ENCODE measurements around the gene SAMSN1. TPM values are rescaled to one million over a fixed set of nuclear protein-coding genes. Genes with fewer than 3 reads are reported as not detected.

SAMSN1 gene
- polyA plus RNA-seq (ENCODE audit: insufficient read length in 4 of 4), result 1 to 10 TPM; 3.1 to 7.3 (median 5.2) TPM

DNA sequence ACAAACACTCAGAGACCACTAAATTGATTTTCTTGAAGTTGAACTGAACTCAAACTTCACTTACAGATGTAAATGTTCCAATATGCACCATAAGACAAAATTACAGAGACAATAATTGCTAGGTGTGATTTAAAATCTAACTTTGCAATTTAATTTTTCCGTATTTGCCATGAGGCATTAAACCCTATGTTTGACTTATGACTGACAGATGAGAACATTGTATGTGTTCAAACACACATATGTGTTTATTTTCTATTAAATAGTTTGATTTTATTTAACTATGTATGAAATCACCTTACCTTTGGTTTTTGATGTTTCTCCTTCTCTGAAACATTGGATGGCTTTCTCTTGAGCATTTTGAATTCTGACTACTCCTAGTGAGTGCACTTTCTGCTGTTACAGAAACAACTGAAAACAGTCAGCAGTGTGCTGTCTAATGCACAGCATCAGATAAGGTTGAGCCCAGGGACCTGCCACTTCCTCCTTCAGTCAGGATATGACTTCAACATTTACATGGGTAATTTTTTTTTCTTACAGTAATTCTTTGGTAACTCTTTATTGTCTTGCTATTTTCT lies at the start of gene SAMSN1:
SAMSN1 (minus strand) TSS at position 410 of the 575 bp plus-strand sequence; CDS start at position 356, 54 bp downstream.
- DNase-seq (ENCODE audit: low read depth in 4 of 4, low spot score in 3 of 4), result no peak

DNA sequence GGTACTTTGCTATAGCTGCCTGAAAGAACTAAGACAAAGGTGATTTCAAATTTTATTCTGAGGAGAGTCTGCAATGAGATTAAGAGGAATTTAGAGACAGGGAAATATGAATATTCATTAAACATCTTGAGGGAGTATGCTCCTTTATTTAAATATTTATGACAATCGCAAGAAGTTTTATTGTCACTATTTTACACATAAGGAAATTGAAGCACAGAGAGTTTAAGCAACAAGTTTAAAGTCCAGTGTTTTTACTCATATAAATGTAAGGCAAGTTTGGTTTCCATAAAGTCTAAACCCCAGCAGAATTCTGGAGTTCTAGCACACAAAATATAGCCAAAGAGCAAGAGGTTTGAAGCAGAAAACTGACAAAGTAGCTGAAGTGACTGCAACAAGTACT lies 49.3 kb upstream of the SAMSN1 start:
- DNase-seq (ENCODE audit: low read depth in 4 of 4, low spot score in 3 of 4), result no peak

DNA sequence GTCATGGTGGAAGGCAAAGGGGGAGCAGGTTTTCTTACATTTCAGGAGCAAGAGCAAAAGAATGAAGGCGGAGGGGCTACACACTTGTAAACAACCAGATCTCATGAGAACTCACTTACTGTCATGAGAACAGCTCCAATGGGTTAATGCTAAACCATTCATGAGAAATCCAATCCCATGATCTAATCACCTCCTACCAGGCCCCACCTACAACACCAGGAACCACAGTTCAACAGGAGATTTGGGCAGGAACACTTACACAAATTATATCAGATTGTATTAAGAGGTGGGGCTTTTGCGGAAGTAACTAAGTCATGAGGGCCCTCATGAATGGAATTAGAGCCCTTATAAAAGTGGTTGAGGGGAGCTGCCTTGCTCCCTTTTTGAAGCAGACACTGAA lies 48.9 kb upstream of the SAMSN1 start:
- no peak for DNase-seq (ENCODE audit: low read depth in 4 of 4, low spot score in 3 of 4)

DNA sequence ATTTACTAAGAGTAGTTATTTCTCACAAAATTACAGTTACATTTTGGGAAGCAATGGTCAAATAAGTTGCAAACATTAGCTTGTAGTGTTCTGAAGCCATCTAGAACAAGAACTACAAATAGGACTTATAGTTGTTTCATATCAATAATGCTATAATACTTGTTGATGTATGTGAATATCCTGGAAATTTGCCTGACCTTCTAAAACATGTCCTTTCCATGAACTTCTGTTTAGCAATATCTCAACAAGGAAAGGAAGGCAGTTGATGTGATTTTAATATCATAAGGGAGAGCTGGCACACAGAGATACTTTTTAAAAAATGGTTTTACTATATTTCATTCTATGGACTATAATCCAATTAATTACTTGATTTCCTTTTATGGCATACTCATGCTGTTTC lies 47.1 kb upstream of the SAMSN1 start:
- no peak for DNase-seq (ENCODE audit: low read depth in 4 of 4, low spot score in 3 of 4)

DNA sequence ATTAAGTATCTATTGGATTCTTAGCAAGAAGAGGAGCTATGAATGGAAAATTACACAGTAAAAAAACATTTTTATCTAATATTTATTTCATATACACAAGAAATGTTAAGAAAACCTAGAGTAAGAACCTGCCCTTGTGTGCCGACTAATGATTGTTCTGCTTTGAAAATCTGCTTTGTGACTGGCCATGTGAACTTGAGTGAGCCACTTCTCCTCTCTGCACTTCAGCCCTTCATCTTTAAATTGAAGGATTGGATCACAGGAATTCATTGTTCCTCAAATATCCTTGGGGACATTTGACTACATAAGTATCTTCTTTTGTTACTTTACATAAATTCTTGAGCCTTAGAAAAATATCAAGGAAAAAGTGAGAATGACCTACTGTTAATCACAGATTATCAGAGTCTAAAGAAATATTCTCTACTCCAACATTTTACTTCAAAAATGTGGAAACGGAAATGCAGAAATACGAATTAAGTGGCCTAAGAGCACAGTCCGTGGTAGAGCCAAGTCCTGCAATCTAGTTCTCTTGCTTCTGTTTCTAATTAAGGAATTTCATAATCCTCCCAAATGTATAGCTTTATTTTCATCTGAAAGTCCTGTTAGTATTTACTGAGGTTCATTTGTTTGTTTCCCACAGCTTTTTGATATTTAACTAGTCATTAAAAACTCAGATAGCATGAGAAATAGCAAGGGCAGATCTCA lies 46.3 kb upstream of the SAMSN1 start:
- DNase-seq (ENCODE audit: low read depth in 4 of 4, low spot score in 3 of 4), result no peak

DNA sequence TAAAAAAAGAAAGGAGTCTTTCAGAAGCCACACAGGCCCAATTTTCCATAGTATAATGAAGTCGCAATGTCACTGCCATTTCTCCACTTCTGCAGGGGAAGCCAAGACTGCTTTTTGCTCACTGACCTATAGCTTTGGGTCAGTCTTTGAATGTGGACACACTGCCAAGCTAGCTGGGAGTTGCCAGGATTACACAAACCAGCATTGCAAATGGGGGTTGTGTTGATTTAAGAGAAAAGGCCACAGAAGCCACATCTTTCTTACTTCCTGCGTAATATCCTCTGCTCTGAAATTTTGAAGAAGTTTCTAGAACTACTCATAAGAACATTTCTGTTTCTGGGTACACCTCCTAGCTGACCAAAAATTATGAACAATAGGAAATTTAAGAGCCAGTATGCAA lies 45.8 kb upstream of the SAMSN1 start:
- DNase-seq (ENCODE audit: low read depth in 4 of 4, low spot score in 3 of 4), result no peak

DNA sequence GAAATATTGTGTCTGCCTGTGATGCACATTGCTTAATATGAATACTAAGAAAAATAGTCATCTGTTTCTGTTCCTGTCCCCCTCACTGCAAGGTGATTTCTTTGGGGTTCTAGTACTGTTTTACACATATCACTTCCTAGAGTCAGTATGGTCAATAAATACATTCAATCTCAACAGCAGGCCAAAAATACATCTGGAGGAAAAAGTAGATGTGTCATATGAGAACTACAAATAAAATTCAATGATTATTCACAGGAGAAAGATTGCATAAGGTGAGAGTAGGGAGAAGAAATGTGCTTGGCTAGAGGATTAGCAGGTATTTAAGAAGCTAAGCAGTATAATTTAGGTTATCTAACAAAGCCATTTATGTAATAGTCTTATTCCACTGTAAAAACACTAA lies 45.3 kb upstream of the SAMSN1 start:
- no peak for DNase-seq (ENCODE audit: low read depth in 4 of 4, low spot score in 3 of 4)

DNA sequence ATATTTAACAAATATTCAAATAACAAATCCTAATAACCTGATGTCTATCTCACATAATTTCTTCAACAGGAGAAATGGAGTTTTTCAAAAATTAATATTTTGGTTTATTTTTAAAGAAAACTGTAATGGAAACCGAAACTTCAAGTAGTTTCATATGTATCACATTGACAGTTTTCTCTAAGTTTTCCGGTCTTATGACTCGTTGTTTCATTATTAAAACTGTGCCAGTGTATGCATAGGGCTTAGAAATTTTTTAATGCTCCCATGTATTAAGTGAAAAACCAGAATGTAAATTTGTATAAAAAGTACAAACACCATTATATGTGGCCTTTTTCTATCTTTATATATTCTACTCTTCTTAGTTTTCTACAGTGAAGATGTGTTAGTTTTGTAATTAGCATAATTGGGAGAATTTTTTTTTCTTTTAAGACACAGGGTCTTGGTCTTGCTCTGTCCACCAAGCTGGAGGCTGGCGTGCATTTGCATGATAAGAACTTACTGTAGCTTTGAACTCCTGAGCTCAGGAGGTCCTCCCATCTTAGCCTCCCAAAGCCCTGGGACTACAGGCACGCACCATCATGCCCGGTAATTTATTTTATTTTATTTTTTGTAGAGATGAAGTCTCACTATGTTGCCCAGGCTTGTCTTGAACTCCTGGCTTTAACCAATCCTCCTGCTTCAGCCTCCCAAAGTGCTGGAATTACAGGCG lies 43.9 kb upstream of the SAMSN1 start:
- DNase-seq (ENCODE audit: low read depth in 4 of 4, low spot score in 3 of 4), result no peak

DNA sequence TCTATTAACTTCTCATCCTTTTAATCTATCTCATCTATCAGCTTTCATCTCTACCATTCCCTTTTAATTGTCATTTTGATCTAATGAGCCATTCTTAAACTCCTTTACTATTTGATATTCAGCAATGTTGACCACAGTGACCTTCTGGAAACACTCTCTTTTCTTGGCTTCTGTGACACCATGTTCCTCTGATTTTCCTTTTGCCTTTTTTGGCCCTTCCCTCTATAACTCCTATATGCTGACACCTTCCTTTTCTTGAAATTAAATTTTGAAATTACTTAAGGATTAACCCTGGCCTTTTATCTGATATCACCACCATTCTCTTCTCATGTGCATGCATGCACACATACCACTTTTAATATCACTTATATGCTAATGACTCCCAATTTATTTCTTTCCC lies 41.2 kb upstream of the SAMSN1 start:
- no peak for DNase-seq (ENCODE audit: low read depth in 4 of 4, low spot score in 3 of 4)

DNA sequence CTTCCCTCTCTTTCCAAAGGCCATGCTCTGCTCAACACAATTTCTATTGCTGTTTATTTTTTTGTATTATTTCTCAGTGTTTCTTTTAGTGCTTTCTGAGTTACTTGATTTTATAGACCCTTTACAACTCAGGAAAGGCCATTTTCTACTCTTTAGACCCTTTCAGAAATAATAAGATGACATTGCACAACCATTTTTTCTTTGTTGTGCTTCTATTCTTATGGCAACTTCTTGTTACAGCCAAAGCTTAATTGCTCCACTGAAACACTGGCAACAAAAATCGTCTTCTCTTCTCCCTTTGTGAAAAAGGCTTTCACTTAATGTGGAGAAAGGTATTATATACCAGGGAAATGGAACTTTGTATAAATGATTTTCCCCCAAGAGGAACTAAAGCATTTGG lies 39.0 kb upstream of the SAMSN1 start:
- DNase-seq (ENCODE audit: low read depth in 4 of 4, low spot score in 3 of 4), result no peak

DNA sequence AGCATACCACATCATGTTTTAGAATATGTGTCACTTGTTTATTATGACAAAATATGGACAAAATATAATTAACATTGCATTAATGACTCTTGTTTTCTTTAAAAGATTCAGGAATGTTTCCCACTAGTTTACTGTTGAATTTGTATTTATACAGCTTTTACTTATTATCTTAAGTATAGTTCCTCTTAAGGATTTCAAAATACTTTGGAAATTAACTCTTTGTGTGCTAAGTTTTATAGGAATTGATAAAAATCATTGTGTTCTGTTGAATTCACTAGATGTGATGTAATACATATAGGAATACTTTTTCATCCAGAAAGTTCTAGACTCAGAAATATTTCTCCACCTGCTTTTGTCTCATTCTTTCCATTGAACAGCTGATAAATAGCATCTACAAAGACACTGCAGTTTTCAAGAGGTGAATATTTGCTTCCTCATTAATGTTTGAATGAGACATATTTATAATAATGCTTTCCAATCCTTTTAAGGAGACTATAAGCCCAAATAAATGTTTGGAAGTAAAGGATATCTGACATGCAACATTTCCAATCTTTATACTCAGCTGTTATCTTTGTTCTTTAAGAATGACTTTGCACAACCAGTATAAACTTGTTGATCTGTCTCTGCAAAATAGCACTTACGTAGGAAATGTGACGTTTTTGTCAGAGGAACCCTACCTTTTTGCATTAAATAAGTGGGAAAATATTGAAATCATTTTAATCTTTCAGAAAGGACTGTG lies 38.4 kb upstream of the SAMSN1 start:
- DNase-seq (ENCODE audit: low read depth in 4 of 4, low spot score in 3 of 4), result no peak

DNA sequence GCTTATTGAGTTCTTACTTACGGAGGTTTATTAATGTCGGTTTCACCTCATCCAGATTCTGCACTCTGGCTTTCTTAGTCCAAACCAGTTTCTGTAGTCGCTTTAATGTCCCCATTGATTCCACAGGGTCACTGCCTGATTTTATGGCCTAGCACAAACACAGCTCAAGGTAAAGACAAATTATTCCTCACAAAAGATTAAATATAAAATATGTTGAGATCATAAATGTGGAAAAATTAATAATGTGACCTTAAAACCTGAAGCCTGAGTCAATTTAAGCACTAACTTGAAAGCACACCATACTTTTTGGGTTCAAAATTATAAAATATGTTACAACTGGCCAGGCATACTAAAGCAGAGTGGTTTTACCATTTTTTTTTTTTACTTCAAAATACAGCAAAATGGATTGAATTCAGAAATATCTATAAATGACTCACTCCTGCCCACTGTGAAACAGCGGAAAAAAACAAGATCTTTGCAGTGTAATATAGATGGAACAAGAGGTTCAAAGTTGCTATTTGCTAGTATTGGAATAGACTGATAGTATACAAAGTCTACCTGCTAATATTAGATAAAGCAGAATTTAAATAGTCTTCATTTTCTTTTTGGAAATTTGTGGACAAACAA lies 37.6 kb upstream of the SAMSN1 start:
- no peak for DNase-seq (ENCODE audit: low read depth in 4 of 4, low spot score in 3 of 4)

DNA sequence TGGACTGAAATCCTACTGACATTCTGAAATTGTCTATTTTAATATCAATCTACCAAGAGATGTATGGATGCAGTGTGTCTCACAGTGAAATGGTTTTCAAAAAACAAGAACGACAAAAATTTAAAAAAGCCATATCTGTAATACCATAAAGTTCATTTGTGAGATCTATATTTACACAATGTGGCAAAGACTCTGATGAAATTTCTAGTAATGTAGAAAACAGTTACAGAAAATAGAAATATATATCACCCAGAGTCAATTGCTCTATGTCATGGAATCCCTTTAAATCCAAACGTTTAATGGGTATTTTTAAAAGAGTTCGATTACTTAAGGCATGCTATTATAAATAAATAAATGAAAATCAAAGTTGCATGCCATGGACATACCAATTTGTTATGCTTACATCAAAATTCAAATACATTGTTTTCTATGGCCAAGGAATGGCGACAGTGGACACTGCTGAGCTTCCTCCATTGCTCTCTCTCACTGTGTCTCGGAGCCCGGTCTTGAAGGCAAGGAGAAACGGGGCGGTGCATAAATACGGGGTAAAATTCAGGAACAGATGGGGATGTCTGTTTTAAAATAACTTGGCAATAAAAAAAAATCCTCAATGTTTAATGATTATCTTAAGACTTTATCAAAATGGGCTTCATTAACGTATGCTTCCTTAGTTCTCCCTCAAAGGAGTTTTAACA lies 37.0 kb upstream of the SAMSN1 start:
- no peak for DNase-seq (ENCODE audit: low read depth in 4 of 4, low spot score in 3 of 4)

DNA sequence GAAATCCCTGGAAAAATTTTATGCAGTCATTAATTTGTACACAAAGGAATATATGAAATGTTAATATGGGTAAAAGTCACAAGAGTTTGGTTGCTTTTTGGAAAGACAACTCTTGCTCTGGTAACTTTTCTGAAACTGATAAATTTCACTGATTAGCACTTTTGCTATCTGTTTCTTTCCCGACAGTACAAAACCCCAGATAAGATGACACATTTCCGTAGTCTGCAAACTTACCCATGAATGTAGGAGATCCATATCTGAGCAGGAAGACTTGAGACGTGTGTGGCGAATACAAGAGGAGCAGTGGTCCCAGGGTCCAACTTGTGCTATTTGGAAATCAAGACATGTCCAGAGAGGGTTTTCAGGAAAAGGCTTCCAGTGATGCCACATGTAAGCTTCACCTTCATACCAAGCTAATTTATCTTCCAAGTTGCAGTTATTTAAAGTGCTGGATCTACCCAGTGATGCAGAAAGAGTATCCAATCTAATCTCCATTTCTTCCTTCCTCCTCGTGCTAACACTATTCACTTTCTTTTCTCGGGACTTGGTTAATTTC lies 35.9 kb upstream of the SAMSN1 start:
- DNase-seq (ENCODE audit: low read depth in 4 of 4, low spot score in 3 of 4), result no peak

DNA sequence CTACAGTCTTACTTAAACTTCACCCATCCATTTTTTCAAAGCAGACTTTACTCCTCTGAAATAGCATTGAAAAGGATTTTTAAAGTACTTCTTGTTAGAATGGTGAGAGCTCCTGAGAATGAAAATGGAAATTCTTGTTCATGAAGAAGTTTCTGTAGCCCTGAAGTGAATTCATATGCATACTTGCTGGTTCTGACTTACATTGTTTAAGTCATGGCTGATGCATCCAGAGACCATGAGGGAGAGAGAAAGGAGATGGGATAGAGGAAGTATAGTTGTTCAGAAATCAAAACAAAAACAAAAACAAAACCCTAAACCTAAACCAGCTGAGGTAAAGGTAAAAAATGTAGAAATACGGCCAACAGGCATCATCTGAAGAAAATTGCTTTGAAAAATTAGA lies 27.1 kb upstream of the SAMSN1 start:
- no peak for DNase-seq (ENCODE audit: low read depth in 4 of 4, low spot score in 3 of 4)

DNA sequence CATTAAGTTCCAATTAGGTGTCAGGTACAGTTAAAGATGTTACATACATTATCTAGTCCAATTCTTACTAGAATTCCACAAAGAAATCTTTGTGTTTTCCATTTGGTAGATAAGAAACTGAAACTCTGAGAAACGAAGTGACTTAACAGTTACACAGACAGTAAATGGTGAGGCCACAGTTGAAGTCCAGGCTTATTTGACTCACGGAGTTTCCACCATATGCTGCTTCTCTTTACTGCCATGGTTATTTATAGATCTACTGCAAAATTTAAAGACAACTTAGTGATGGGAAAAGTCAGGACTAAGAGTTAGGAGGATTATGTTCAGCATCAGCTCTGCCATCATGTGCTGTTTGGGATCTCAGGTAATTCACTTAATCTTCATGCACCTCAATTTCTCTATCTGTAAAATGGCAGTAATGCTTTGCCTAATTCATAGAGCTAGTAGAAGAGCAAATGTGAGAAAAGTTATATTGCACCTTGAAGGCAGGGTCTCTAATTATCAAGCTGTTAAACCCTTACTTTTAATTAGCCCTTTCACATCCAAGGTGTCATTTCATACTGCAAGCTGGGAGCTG lies 26.2 kb upstream of the SAMSN1 start:
- no peak for DNase-seq (ENCODE audit: low read depth in 4 of 4, low spot score in 3 of 4)

DNA sequence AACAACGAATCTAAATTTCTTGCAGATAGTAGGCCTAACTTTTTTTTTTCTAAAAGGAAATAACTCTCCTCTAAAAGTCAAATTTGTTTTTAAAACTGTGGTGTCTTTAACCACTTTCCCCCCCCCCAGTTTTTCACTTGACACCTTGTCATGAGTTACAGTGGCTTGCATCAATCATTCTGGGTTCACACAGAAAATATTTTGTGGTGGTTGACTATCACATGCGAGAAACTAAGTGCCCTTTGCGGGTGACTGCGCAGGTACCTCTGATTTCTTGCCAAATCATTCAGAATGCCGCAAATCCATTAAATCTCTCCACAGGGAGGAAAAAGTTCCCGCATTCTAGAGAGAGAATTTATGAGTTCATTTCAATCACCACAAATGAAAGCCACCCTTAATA lies 23.8 kb upstream of the SAMSN1 start:
- DNase-seq (ENCODE audit: low read depth in 4 of 4, low spot score in 3 of 4), result no peak

DNA sequence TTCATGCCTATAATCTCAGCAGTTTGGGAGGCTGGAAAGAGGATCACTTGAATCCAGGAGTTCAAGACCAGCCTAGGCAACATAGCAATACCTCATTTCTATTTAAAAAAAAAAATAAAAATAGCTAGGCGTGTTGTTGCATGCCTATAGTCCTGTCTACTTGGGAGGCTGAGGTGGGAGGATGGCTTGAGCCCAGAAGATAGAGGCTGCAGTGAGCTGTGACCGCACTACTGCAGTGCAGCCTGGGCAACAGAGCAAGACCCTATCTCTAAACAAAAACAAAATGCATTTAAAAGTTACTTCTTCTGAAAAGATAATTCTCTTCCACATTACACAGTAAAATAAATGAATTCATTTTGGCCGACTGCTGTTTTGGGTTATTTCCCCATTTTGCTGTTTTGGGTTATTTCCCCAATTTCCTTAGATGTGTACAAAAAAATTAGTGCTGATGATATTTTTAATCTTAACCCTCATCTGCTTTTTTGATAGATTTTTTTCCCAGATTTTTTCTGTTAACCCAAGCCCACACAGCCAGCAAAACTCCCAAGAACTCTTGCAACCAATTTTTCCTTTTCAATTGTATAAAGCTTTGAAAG lies 23.0 kb upstream of the SAMSN1 start:
- no peak for DNase-seq (ENCODE audit: low read depth in 4 of 4, low spot score in 3 of 4)

Data from right renal pelvis (tissue), 4 donors.